Measurements from ENCODE around the gene USH2A.

DNA sequence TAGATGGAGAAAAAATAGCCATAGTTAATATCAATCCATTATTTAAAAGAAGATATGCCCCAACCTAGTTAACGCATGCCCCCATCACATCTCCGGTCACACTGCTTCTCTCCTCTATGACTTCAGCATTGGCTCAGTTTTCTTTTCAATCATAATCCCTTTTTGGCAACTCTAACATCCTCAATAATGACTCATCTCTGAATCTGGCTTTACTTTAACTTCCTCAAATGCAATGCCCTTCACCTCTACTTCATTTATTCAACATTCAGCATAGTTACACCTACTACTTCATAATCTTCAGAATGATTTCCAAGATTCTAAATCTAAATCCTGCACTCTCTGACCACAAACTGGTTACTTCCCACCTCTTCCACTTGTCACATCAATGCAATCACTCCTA, 417.3 kb downstream of the USH2A start:
- TF ChIP-seq, protein P1, sequence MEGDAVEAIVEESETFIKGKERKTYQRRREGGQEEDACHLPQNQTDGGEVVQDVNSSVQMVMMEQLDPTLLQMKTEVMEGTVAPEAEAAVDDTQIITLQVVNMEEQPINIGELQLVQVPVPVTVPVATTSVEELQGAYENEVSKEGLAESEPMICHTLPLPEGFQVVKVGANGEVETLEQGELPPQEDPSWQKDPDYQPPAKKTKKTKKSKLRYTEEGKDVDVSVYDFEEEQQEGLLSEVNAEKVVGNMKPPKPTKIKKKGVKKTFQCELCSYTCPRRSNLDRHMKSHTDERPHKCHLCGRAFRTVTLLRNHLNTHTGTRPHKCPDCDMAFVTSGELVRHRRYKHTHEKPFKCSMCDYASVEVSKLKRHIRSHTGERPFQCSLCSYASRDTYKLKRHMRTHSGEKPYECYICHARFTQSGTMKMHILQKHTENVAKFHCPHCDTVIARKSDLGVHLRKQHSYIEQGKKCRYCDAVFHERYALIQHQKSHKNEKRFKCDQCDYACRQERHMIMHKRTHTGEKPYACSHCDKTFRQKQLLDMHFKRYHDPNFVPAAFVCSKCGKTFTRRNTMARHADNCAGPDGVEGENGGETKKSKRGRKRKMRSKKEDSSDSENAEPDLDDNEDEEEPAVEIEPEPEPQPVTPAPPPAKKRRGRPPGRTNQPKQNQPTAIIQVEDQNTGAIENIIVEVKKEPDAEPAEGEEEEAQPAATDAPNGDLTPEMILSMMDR (IDR thresholded peaks at IDR 0.05; ENCODE audit: low read length): no peak
- TF ChIP-seq EZH2 (optimal IDR thresholded peaks at IDR 0.05; ENCODE audit: low read depth, low read length): no peak
